GM12878 (cell line): ENCODE measurements around the gene MYBPC2. TPM values are rescaled to one million over a fixed set of nuclear protein-coding genes. Genes with fewer than 3 reads are reported as not detected.

ENCODE experiments used
- ATAC-seq: fragments of 200-7000 bp; cut with Tn5 transposase; 3 replicates; pipeline ENCODE4 v1.9.1; 2020; ENCODE audit warnings: mild to moderate bottlenecking, moderate library complexity
- BruUV-seq: library from RNA; stranded (reverse); fragments of 400-500 nt; replicated peaks from 2 replicates; lab custom pipeline; 2021; lab: Mats Ljungman, UMichigan
- CTCF ChIA-PET: fragments of 300-600 bp; sonication (Branson Sonifier 250); formaldehyde crosslinking; extraction: SDS; loops from one replicate; lab custom pipeline; 2021; ENCODE audit warnings: inconsistent platforms; lab: Yijun Ruan, JAX
- POLR2A ChIA-PET: fragments of 350-600 bp; formaldehyde crosslinking; extraction: SDS; loops from one replicate; lab custom pipeline; 2021; ENCODE audit warnings: inconsistent platforms; lab: Charles Lee
- RAD21 ChIA-PET: fragments of 300-600 bp; sonication (Branson Sonifier 250); formaldehyde crosslinking; loops from one replicate; lab custom pipeline; 2023; ENCODE audit warnings: antibody characterized with exemption; ENCODE audit not compliant: unreplicated experiment; lab: Charles Lee
- SMC1A ChIA-PET: fragments of 300-600 bp; sonication (Branson Sonifier 250); formaldehyde crosslinking; loops from one replicate; lab custom pipeline; 2023; ENCODE audit not compliant: unreplicated experiment, uncharacterized antibody; lab: Charles Lee
- DNase-seq: peaks from one replicate; pipeline ENCODE4 v3.0.0-alpha.2; 2011; ENCODE audit warnings: low read depth, low spot score
- FAIRE-seq: peaks from 3 replicates; lab custom pipeline; 2011; peaks lifted over from hg19 to GRCh38; lab: Jason Lieb, UNC
- H2AFZ ChIP-seq: 2 replicates; pipeline ENCODE4 v1.6.0; 2011; ENCODE audit warnings: low read depth, low read length, control low read depth; ENCODE audit not compliant: control insufficient read depth
- H3K27ac ChIP-seq: 2 replicates; pipeline ENCODE4 v1.5.1; 2011; ENCODE audit warnings: control low read depth; ENCODE audit not compliant: control insufficient read depth, insufficient read depth
- H3K27me3 ChIP-seq, 2 experiments: replicated peaks in 1 of 2; 2 replicates each; pipeline versions ENCODE4 v1.6.0 to v1.6.1; 2011; ENCODE audit warnings: low read length in 1 of 2; ENCODE audit not compliant: control insufficient read depth in 2 of 2, insufficient read depth in 2 of 2
- H3K36me3 ChIP-seq, 2 experiments: 2 replicates each; pipeline ENCODE4 v1.5.1; 2011; ENCODE audit warnings: low read length in 1 of 2; ENCODE audit not compliant: control insufficient read depth in 2 of 2, insufficient read depth in 2 of 2
- H3K4me1 ChIP-seq: 2 replicates; pipeline ENCODE4 v1.6.1; 2011; ENCODE audit warnings: mild to moderate bottlenecking, low read length, moderate library complexity, mixed read lengths; ENCODE audit not compliant: control insufficient read depth, insufficient read depth
- H3K4me2 ChIP-seq: 2 replicates; pipeline ENCODE4 v1.6.0; 2011; ENCODE audit warnings: control low read depth; ENCODE audit not compliant: control insufficient read depth, insufficient read depth
- H3K4me3 ChIP-seq: fragments of 200-600 bp; sonication (generic); 2 replicates; pipeline ENCODE4 v1.5.1; 2016
- H3K79me2 ChIP-seq: 2 replicates; pipeline ENCODE4 v1.6.0; 2011; ENCODE audit warnings: low read length; ENCODE audit not compliant: control insufficient read depth, insufficient read depth
- H3K9ac ChIP-seq: 2 replicates; pipeline ENCODE4 v1.8.0; 2011; ENCODE audit warnings: low read length, control low read depth, mixed read lengths; ENCODE audit not compliant: control insufficient read depth, insufficient read depth
- H3K9me3 ChIP-seq: replicated peaks from 3 replicates; pipeline ENCODE4 v1.5.1; 2011; ENCODE audit warnings: mild to moderate bottlenecking, low read length; ENCODE audit not compliant: control insufficient read depth, insufficient read depth
- H4K20me1 ChIP-seq: 2 replicates; pipeline ENCODE4 v1.6.0; 2011; ENCODE audit not compliant: control insufficient read depth, insufficient read depth
- CEBPB ChIP-seq, 2 experiments: fragments of 150-350 bp in 1 of 2; IDR thresholded peaks; 2 replicates each; pipeline ENCODE4 v1.6.1; 2012 to 2014; ENCODE audit warnings: low read depth in 2 of 2, low read length in 2 of 2, borderline replicate concordance in 1 of 2, inconsistent platforms in 1 of 2
- CHD4 ChIP-seq: fragments of 200-600 bp; sonication (generic); IDR thresholded peaks from 2 replicates; pipeline ENCODE4 v1.6.1; 2016; ENCODE audit warnings: mild to moderate bottlenecking
- EZH2 ChIP-seq: IDR thresholded peaks from 2 replicates; pipeline ENCODE4 v1.6.1; 2012; ENCODE audit warnings: low read depth, mild to moderate bottlenecking, control low read depth, inconsistent platforms, low read length, borderline replicate concordance; ENCODE audit not compliant: control insufficient read depth
- HDAC6 ChIP-seq: fragments of 200-600 bp; sonication (generic); IDR thresholded peaks from one replicate; pipeline ENCODE4 v1.8.0; 2017; ENCODE audit warnings: antibody characterized with exemption; ENCODE audit not compliant: unreplicated experiment
- NFIC ChIP-seq: IDR thresholded peaks from 2 replicates; pipeline ENCODE4 v1.6.1; 2012; ENCODE audit warnings: low read depth, mild to moderate bottlenecking, inconsistent platforms, low read length, moderate library complexity
- SUZ12 ChIP-seq: fragments of 200-600 bp; sonication (generic); IDR thresholded peaks from one replicate; pipeline ENCODE4 v1.6.1; 2018; ENCODE audit warnings: antibody characterized with exemption, mild to moderate bottlenecking; ENCODE audit not compliant: unreplicated experiment
- TCF3 ChIP-seq: IDR thresholded peaks from 2 replicates; pipeline ENCODE4 v1.6.1; 2012; ENCODE audit warnings: low read depth, mild to moderate bottlenecking, low read length, borderline replicate concordance; ENCODE audit not compliant: insufficient read depth
- whole genome bisulfite sequencing: methylation state at CpG from one replicate; pipeline ENCODE4 v1.1.6; 2016; ENCODE audit warnings: low lambda C conversion rate; ENCODE audit not compliant: insufficient replicate concordance, insufficient coverage; ENCODE audit errors: missing lambda C conversion rate; 5-methylcytosine and 5-hydroxymethylcytosine counted together
- in situ Hi-C: fragments of 300-500 bp; cut with MboI; formaldehyde crosslinking; loops from 9 replicates; pipeline ENCODE4 v1.14.3; 2018; ENCODE audit warnings: mixed read lengths
- intact Hi-C: fragments of 100-400 bp; cut with micrococcal nuclease; formaldehyde crosslinking; loops from one replicate; pipeline ENCODE4 v1.14.2; 2022; ENCODE audit not compliant: unreplicated experiment
- polyA plus RNA-seq, 11 experiments: library from polyadenylated mRNA; depleted of rRNA in 4 of 11; unstranded in 6 of 11; stranded (reverse) in 5 of 11; fragments of >200 nt; fragmentation: Nextera tagmentation in 4 of 11; fragmentation: Illumina TruSeq in 1 of 11; extraction: Ambion mirVana in 4 of 11; extraction: Trizol in 1 of 11; gene quantifications; 1 replicate in 1 of 11; 2 replicates in 10 of 11; pipeline versions ENCODE4 v1.2.1 to v1.2.3, GENCODE V29; 2011 to 2016; ENCODE audit warnings: inconsistent platforms in 2 of 11, missing spikeins in 2 of 11, low read depth in 1 of 11
- total RNA-seq, 4 experiments: library from RNA; depleted of rRNA in 3 of 4; stranded (reverse); fragments of >200 nt in 3 of 4; fragmentation: Illumina TruSeq in 1 of 4; extraction: Trizol in 1 of 4; gene quantifications; 2 replicates each; pipeline versions ENCODE4 v1.2.1 to v1.2.3, GENCODE V29; 2013 to 2021
- TF ChIP-seq, protein P1 (sequence below): IDR thresholded peaks from 2 replicates; pipeline ENCODE4 v1.6.1; 2011; ENCODE audit warnings: borderline replicate concordance, low read depth, mild to moderate bottlenecking, moderate library complexity, low read length; ENCODE audit not compliant: insufficient read depth, poor library complexity, severe bottlenecking

Gene MYBPC2
- total and polyA plus RNA-seq, 10 of the 15 experiments (the other 5 are each of a cell fraction or from before 2014, with no cell fraction given), result 0.09 to 2.6 (median 0.61) TPM

DNA sequence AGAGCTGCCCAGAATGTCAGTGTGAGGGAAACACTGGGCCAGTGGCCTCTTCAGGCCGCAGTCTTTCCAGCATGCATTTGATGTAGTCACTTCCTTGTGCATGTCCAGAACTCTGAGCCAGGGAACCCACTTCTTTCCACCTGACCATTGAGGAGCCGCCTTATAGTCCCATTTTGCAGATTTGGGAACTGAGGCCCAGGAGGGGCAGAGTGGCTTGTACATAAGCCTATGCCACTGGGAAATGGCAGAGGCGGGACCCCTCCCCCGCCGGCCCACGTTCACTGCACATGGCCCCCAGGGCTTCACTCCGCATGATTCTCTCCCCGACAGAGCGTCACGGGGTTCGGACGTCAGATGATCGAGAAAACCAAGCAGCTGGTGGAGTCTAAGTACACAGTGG lies 19.6 kb upstream of the MYBPC2 start:
- Histone ChIP-seq H3K36me3 (peaks cover 2 to 19% of the 10 kb centered on the region in 2 experiments; a peak in 2 of 4 replicates), H3K79me2 (no peaks in the 10 kb centered on the region; the same call in 1 of the 2 replicates), H3K27me3 (no peaks in the 10 kb centered on the region), H3K4me3 (no peak overlapping the region), H4K20me1 (no peaks in the 10 kb centered on the region), H3K9ac (no peak overlapping the region)
- in situ Hi-C loops, result no loop called here
- ChIA-PET SMC1A (no interaction called here), POLR2A (no interaction called here)
- 98% methylated on average over 13 of the region's 13 CpGs for WGBS
- DNase-seq, result no peak
- BruUV-seq, result no TSS peak
- no peak for ATAC-seq
- TF ChIP-seq, protein P1, sequence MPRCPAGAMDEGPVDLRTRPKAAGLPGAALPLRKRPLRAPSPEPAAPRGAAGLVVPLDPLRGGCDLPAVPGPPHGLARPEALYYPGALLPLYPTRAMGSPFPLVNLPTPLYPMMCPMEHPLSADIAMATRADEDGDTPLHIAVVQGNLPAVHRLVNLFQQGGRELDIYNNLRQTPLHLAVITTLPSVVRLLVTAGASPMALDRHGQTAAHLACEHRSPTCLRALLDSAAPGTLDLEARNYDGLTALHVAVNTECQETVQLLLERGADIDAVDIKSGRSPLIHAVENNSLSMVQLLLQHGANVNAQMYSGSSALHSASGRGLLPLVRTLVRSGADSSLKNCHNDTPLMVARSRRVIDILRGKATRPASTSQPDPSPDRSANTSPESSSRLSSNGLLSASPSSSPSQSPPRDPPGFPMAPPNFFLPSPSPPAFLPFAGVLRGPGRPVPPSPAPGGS, result no peak
- TF ChIP-seq EZH2, result no peak
- TF ChIP-seq, all 136 proteins: peak for 0
- ChIA-PET RAD21 (no interaction called here), CTCF (no interaction called here)
- Histone ChIP-seq H3K4me2 (no peak overlapping the region), H2AFZ (no peak overlapping the region), H3K9me3 (no peaks in the 10 kb centered on the region), H3K4me1 (peaks cover 32% of the 10 kb centered on the region), H3K27ac (no peak overlapping the region)
- no peak for FAIRE-seq
- intact Hi-C loops, result no loop called here

DNA sequence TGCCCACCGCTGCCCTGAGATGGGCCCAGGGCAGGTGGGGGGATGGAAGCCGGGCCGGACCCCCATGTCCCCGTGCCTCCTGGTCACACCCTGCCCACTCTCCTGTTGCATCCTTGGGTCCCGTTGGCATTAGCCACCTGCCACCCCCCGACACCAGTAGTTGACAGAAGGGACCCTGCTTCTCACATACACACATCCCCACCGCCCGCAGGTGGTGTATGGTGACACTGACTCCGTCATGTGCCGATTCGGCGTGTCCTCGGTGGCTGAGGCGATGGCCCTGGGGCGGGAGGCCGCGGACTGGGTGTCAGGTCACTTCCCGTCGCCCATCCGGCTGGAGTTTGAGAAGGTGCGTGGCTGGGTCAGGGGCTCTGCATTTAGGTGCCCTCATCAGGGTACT lies 19.2 kb upstream of the MYBPC2 start:
- in situ Hi-C loops, result no loop called here

More for the DNA sequence above, 19.2 kb upstream of the MYBPC2 start:
- peaks cover 1% of the 10 kb centered on the region for H3K79me2 ChIP-seq
- H3K9me3 ChIP-seq, result no peaks in the 10 kb centered on the region
- no TSS peak for BruUV-seq
- 92% methylated on average over 20 of the region's 21 CpGs for WGBS
- FAIRE-seq (no peak), ATAC-seq (no peak), DNase-seq (no peak)
- H3K4me3 ChIP-seq, result no peak overlapping the region
- ChIA-PET RAD21 (no interaction called here), SMC1A (no interaction called here), POLR2A (no interaction called here), CTCF (interaction anchor here (3.8 kb wide), 1 partner anchor 47 kb away, joined by 30 read pairs; no protein-coding TSS in a partner anchor)
- no peak overlapping the region for H3K4me2 ChIP-seq
- H3K4me1 ChIP-seq, result peaks cover 35% of the 10 kb centered on the region
- H4K20me1 ChIP-seq, result no peaks in the 10 kb centered on the region
- no peak overlapping the region for H3K27ac ChIP-seq
- H3K9ac ChIP-seq, result no peak overlapping the region
- no peaks in the 10 kb centered on the region for H3K27me3 ChIP-seq
- intact Hi-C loops, result no loop called here
- peaks cover 2 to 19% of the 10 kb centered on the region in 2 experiments; a peak in 2 of 4 replicates for H3K36me3 ChIP-seq
- TF ChIP-seq CHD4 (no peak), TCF3 (no peak), SUZ12 (no peak), NFIC (no peak), HDAC6 (no peak), CEBPB (IDR thresholded peaks at IDR 0.05; ENCODE audit: borderline replicate concordance in 1 of 2, low read depth in 2 of 2, low read length in 2 of 2) (no peak)
- H2AFZ ChIP-seq, result no peak overlapping the region
